Ovary (tissue), 3 donors: ENCODE results near the gene NKX1-1.

Source experiments
- EP300 ChIP-seq: sonication (generic); formaldehyde crosslinking; IDR thresholded peaks from one replicate; pipeline ENCODE4 v1.6.1; 2017; ENCODE audit warnings: antibody characterized with exemption
- POLR2A ChIP-seq: fragments of 450-650 bp; IDR thresholded peaks from one replicate; pipeline ENCODE4 v1.6.1; 2017; ENCODE audit warnings: antibody characterized with exemption, mild to moderate bottlenecking, moderate library complexity
- TF ChIP-seq, protein P1 (sequence below), 3 donors: fragments of 450-650 bp in 2 of 3; fragments of 200-600 bp in 1 of 3; IDR thresholded peaks; one replicate each; pipeline versions ENCODE4 v1.5.1 to v1.8.0; 2016 to 2022; ENCODE audit warnings: antibody characterized with exemption in 3 of 3, mild to moderate bottlenecking in 1 of 3
- donor health status: DM: no; HTN: no; CAD: no.

DNA sequence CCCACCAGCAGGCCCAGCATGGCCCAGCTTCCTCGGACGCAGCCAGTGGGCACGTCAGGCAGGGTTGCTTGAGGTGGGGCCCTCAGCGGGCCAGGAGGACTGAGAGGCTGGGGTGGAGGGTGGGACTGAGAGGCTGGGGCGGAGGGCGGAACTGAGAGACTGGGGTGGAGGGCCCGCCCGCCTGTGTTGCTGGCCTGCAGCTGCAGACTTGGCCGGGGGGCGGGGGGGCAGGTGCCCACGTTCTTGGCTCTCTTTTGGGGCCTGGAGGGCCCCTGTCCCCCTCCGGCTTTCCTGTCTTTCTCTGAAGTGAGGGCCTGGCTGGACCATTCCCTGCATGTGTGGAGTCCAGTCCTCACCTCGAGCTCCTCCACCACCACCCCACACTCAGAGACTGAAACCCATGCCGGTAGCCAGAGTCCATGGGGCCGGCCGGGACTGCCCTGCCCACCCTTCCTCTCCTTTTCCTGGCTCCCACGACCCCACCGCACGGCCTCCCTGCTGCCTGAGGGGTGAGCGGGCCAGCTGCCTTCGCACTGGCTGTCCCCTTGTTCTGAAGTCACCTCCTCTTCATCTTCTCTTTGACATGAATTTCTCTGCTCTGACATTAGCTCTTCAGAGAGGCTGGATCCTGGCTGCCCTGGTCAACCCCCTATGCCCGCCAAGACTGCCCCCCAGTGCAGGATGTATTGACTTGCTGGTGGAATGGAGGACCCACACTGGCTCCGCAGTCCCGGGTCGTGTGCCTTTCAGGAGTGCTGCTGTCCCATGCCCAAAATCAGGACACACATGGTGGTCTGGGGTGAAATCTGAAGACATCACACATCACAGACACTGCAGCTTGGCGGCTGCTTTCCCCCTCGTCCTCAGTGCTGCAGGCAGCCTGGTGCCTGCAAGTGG, 10.1 kb upstream of the NKX1-1 start:
- TF ChIP-seq, protein P1, sequence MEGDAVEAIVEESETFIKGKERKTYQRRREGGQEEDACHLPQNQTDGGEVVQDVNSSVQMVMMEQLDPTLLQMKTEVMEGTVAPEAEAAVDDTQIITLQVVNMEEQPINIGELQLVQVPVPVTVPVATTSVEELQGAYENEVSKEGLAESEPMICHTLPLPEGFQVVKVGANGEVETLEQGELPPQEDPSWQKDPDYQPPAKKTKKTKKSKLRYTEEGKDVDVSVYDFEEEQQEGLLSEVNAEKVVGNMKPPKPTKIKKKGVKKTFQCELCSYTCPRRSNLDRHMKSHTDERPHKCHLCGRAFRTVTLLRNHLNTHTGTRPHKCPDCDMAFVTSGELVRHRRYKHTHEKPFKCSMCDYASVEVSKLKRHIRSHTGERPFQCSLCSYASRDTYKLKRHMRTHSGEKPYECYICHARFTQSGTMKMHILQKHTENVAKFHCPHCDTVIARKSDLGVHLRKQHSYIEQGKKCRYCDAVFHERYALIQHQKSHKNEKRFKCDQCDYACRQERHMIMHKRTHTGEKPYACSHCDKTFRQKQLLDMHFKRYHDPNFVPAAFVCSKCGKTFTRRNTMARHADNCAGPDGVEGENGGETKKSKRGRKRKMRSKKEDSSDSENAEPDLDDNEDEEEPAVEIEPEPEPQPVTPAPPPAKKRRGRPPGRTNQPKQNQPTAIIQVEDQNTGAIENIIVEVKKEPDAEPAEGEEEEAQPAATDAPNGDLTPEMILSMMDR (IDR thresholded peaks at IDR 0.05), result no peak
- TF ChIP-seq POLR2A (no peak), EP300 (no peak)
